Left hindlimb (tissue), 1 donor: ENCODE measurements around the gene C4A.
"Not testable (repeated sequence)": the region's sequence is repeated elsewhere in the genome, so short reads cannot be mapped to it uniquely, and the experiment has no call there.

Source experiments
- DNase-seq: peaks from one replicate; pipeline ENCODE4 v3.0.0-alpha.2; 2018

Gene C4A

DNA sequence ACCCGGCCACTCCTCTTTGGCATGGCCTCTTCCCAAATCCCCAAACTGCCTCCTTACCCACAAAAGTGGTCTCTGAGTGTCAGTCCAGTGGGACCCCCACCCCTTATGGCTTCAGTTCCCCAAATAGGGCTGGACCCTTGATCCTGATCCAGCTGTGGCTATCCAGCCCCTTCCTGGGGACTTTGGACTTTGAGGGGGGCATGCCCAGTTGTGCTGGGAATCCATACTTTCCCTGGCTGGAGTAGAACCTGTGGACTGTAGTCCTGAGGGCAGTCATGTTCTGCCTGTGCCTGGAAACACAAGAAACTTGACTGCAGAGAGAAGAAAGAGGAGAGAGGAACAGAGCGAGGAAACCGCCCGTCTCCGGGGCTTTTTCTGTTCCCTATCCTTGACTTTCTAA, 55.3 kb downstream of the C4A start:
- DNase-seq, result not testable (repeated sequence)

GRCh38 chr6:32037598-32038524, 56.0 kb downstream of the C4A start, which contains the start of gene CYP21A2:
CYP21A2 (plus strand) TSS chr6:32038415; CDS start chr6:32038423, 8 bp downstream.
- DNase-seq, result not testable (repeated sequence)

- not testable (repeated sequence) for DNase-seq
Observed at GRCh38 chr6:32038878-32039277, 57.0 kb downstream of the C4A start.

- not testable (repeated sequence) for DNase-seq
Observed at GRCh38 chr6:32039321-32040274, 57.7 kb downstream of the C4A start.

- peak; percentile 4 for DNase-seq
Observed at GRCh38 chr6:32040299-32041049, 58.6 kb downstream of the C4A start.

- DNase-seq, result not testable (repeated sequence)
Observed at GRCh38 chr6:32041050-32041321, 59.1 kb downstream of the C4A start.

- not testable (repeated sequence) for DNase-seq
Observed at GRCh38 chr6:32041385-32041784, 59.5 kb downstream of the C4A start.

GRCh38 chr6:32042276-32042675, 60.4 kb downstream of the C4A start:
- DNase-seq, result not testable (repeated sequence)

GRCh38 chr6:32043589-32044380, 61.9 kb downstream of the C4A start:
- DNase-seq, result peak; percentile 15

GRCh38 chr6:32044916-32045315, 63.1 kb downstream of the C4A start:
- peak; percentile 20 for DNase-seq

DNA sequence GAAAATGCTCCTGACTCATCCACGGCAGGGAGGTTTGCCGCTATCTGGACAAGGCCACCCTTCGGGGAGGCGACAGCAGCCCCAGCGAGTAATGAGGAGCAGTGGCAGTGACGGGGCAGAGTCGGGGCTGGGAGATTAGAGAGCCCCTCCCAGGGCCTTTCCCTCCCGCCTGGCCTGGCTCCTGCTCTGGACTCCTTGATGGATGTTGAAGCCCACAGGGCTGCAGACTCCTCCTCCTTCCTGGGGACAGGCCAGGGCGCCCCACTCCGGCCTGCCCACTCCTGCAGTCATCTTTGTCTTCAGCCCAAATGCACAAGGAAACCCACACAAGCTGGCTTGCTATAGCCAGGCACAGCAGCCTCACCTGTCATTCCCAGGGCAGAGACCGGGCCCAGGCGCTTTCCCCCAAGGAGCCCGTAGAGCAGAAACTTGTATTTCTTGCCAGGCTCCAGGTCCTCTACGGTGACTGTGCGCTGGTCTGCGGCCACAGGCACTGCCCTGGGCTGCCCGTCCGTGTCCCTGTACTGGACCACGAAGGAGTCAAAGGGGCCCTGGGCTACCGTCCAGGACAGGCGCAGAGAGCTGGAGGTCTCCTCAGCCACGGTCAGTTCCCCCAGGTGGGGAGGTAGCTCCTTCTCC, 64.1 kb downstream of the C4A start:
- peak; percentile 36 for DNase-seq

DNA sequence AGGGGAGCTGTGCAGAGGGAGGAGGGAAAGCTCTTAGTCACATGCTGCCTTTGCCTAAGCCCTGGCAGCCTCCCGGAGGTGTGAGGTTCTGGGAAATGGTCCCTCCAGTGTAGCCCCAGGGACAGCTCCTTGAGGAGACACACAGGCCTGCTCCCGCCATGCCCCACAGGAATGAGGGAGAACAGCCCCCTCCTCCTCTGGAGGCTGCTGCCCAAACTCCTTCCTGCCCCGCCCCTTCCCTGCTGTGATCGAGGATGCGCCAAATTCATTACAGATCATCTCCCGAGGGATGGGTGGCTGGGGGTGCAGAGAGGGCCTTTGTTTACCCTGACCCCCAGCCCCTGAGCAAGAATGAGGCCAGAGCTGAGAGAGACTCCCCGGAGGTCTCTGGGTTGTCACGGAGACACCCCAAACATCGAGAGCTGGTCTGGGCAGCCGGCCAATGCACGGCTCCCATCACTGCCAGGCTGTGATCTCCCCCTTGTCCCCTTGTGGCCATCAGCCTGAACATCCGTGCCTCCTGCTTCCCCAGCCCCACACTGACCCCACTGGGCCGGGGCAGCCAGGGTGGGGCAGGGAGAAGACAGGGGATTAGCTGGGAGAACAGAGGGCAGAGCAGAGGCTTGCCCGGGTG, 64.7 kb downstream of the C4A start:
- DNase-seq, result peak; percentile 66

DNA sequence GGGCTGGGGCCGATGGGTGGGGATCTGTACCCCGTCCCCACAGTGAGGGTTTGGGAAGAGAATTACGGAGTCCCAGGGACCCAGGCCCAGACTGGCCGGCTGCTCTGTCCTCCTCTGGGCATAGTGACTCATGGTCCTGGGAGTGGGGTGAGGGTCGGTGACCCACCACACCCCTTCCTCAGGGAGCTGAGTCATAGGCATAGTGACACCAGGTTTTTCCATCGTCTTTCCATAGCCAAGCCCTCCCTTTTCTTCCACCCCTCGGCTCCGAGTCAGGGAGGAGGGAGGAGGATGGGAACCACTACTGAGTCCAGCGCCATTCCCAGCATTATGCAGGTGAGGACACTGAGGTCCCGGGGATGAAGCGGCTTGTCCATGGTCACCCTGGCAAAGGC, 65.2 kb downstream of the C4A start:
- DNase-seq, result peak; percentile 57

DNA sequence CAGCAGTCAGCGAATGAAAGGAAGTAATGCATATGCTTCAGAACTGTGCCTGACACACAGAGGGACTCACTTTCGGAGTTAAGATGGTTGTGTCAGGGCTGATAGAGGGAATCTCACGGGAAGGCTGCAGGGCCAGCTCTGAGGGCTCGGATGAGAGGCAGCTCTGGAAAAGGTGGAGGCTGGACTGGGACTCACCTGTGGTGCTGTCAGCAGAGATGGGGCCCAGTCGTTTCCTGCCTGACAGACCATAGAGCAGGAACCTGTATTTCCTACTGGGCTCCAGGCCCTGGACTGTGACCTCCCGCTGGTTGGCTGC, 65.6 kb downstream of the C4A start:
- peak; percentile 33 for DNase-seq

- peak; percentile 66 for DNase-seq
Observed at GRCh38 chr6:32047855-32048766, 66.3 kb downstream of the C4A start.

DNA sequence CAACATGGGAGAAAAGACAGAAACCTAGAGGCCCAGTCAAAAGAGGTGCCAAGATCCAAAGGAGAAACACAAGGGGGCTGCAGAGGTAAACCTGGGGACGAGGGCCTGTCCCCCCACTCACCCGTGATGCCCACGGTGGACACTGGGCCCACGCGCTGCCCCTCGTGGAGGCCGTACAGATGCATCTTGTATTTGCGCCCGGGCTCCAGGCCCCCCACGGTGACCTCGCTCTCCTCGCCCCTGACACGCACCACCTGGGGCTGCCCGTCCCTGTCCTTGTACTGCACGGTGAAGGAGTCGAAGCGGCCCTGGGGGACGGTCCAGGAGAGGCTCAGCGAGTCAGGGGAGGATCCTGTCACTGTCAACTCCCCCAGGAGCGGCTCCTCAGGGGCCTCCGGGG, 67.3 kb downstream of the C4A start:
- peak; percentile 17 for DNase-seq

DNA sequence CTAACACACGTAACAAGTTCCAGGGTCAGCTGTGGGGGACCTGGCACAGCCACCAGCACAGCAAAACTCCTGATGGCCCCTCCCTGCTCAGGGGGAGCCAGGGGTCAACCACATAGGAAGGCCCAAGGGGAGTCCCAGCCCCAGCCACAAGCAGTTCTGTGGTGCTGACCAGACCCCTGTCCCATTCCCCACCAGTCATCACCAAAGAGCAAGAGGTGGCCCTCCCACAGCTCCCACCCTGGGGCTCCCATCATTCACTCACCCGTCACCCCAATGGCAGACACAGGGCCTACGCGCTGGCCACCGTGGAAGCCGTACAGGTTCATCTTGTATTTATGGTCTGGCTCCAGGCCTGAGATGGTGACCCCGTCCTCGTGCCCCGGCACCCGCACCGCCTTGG, 67.9 kb downstream of the C4A start:
- peak; percentile 25 for DNase-seq

DNA sequence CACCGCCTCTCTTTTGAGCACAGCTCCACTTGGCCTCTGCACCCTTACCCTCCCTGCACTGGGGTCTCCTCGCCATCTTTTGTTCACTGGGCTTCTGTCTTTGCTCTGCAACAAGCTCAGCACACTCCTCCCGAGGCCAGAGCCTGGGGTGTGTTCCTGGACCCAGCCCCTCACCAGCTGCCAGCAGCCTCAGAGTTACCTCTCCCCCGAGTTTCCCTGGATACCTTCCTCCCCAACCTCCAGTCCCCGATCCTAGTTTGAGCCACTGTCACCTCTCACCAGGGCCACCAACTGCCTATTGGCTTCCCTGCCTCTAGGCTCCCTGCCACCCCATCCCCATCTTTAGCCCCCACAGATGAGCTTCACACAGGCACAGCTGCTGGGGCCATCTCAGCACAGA, 68.7 kb downstream of the C4A start:
- no peak for DNase-seq
